ENCODE results near the gene PTPRO.

The PTPRO gene

DNA sequence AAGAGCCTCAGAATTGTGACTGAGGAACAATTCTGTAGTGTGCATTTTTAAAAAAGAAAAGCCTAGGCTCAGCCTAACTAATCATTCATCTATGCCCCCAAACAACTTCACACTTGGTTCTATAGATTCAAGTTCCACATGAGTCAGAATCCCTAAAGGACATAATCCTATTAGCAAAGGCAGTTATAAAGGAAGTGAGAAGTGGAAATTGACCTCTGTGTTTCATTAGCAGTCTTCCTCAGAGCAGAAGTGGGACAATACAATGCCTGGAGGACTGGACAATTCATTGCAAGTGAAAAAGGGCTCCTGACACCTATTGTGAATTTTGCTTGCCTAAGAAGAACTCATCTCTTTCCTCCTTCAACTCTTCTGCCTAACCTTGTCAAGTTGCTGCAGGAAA is 222.3 kb downstream of the PTPRO start:
- no peak overlapping the region for H3K4me3 ChIP-seq (ENCODE audit: low read depth, low read length)
- TF ChIP-seq, protein P1, sequence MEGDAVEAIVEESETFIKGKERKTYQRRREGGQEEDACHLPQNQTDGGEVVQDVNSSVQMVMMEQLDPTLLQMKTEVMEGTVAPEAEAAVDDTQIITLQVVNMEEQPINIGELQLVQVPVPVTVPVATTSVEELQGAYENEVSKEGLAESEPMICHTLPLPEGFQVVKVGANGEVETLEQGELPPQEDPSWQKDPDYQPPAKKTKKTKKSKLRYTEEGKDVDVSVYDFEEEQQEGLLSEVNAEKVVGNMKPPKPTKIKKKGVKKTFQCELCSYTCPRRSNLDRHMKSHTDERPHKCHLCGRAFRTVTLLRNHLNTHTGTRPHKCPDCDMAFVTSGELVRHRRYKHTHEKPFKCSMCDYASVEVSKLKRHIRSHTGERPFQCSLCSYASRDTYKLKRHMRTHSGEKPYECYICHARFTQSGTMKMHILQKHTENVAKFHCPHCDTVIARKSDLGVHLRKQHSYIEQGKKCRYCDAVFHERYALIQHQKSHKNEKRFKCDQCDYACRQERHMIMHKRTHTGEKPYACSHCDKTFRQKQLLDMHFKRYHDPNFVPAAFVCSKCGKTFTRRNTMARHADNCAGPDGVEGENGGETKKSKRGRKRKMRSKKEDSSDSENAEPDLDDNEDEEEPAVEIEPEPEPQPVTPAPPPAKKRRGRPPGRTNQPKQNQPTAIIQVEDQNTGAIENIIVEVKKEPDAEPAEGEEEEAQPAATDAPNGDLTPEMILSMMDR (IDR thresholded peaks at IDR 0.05; ENCODE audit: low read depth, low read length) = no peak

DNA sequence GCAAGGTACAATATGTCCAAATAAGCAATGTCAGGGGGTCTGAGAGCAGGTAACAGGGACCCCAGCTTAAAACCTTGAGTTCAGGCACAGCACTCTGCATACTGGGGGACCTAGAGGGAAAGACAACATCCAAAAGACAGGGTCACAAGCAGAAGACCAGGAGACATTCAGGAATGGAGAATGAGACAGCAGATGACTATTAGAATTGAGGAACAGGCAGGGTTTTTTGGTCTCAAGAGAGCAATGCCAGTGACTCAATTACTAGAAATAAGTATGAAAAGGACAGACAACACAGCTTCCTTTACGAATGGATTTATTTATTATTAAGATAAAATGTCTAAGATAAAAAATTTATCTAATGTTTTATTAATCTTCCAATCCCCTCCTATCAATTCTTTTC is 223.0 kb downstream of the PTPRO start:
- TF ChIP-seq, protein P1 (IDR thresholded peaks at IDR 0.05; ENCODE audit: low read depth, low read length) = no peak
- H3K4me3 ChIP-seq (ENCODE audit: low read depth, low read length) = no peak overlapping the region

DNA sequence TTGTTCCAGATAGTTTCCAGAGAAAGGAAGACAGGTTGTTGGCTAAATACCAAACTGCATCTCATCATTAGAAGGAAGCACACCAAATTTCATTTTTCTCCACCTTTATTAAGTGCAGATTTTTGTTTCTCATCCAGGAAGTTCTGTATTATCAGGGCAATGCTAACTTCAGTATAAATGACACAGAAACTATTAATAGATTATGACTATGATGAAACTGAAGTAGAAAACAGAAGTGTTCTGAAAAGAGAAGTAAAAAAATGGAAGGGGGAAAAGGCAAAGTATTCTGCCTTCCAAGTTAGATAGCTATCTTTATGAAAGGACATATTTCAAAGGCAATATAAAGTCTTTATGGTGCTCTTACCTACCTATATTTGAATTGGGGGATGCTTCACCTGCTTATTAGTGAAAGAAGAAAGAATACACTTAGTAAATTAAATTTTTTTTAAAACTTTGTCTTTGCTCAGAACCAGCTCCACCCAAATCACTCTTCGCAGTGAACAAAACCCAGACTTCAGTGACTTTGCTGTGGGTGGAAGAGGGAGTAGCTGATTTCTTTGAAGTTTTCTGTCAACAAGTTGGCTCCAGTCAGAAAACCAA is 223.9 kb downstream of the PTPRO start:
- TF ChIP-seq, protein P1 (IDR thresholded peaks at IDR 0.05; ENCODE audit: low read depth, low read length) = no peak
- no peak overlapping the region for H3K4me3 ChIP-seq (ENCODE audit: low read depth, low read length)

DNA sequence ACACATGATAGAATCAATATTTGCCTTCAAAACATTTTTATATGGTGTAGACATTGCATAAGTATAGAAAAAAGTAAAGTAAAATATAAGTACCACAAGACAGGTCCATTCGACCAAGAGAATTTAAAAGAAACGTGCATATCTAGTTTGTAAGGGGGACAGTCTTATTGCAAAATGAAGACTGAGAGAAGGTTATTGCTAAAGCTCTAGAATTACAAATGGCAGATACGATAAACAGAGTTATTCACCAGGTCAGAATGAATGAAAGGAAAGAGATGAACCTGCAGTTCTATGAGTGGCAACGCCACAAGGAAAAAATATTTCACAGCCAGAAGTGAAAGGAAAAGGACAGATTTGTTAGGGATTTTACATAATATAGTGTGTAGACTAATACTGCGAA is 224.8 kb downstream of the PTPRO start:
- TF ChIP-seq, protein P1 (IDR thresholded peaks at IDR 0.05; ENCODE audit: low read depth, low read length) = no peak
- no peak overlapping the region for H3K4me3 ChIP-seq (ENCODE audit: low read depth, low read length)

DNA sequence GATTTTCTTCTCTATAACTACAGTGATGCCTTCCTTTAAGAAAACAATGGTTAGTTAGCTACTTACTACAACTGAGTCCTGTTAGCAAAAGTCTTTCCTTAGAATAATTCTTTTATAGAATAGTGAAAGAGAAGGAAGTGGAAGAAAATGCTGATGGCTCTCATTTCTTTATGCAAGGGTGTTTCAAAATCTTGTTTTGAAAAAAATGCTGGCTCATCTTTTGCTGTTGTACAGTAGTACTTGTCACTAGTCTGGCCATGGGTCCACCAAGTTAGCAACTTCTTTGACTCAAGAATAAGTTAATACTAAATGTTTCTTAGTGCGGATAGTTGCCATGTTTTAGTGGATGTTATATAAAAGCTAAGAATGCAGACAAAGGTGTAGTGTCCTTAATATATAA is 225.4 kb downstream of the PTPRO start:
- TF ChIP-seq, protein P1 (IDR thresholded peaks at IDR 0.05; ENCODE audit: low read depth, low read length) = no peak
- no peak overlapping the region for H3K4me3 ChIP-seq (ENCODE audit: low read depth, low read length)

DNA sequence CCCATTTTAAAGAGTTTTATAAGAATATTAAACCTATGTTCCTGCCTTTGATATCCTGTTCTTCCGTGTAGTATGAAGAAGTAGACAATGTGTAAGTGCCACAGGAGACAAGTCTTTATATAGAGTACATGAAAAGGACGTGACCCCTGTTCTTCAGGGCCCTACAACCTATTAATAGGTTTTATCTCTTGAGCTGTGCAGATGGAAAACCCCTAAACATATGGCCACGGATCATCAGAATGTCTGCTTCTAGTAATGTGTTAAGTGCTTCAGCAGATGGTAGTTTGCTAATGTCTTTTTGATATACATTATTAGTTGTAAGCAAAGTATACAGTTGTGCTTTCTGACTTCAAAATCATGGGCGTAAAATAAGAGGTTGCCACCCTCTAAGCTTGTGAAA is 228.5 kb downstream of the PTPRO start:
- H3K4me3 ChIP-seq (ENCODE audit: low read depth, low read length) = no peak overlapping the region
- TF ChIP-seq, protein P1 (IDR thresholded peaks at IDR 0.05; ENCODE audit: low read depth, low read length) = no peak

DNA sequence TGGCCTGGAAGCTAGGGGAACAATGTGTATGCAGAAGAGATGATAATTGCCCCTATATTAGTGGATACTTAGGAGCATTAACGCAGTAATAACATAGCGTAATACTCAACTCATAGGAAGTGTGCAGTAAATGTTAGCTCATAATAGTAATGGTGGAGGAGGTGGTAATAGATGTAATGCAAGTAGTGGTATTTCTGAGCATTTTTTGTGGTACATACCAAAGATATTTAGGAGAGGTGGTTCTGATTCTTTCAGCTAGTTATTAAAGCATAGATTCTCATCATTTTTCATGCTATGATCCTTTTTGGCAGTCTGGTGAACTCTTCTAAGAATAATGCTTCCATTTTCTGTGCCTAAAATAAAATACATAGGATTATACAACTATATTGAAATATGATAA is 233.1 kb downstream of the PTPRO start:
- TF ChIP-seq, protein P1 (IDR thresholded peaks at IDR 0.05; ENCODE audit: low read depth, low read length) = no peak
- no peak overlapping the region for H3K4me3 ChIP-seq (ENCODE audit: low read depth, low read length)

All from WI38 (cell line).